Measurements from ENCODE around the gene ASIC5. TPM values are rescaled to one million over a fixed set of nuclear protein-coding genes. Genes with fewer than 3 reads are reported as not detected.

Gene ASIC5
- polyA plus RNA-seq, 3 donors, result not detected

DNA sequence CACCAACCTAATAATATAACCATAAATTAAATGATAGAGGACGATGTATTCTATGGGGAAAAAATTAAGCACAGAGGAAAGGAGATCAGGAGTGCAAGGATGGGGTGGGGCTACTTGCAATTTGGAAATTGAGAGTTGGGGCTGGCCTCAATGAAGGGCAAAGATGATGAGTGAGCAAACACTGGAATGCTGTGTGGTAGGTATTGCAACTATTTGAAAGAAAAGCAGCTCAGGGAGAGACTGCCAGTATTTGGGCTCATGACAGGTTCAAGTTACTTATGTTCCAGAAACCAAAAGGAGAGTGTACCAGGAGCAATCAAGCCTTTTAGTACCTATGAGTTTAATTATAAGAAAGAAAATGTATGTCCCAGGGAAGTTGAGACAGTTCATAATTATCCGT is 47.4 kb downstream of the ASIC5 start:
- no peak overlapping the region for H3K4me3 ChIP-seq (replicated peaks in 1 of 3; ENCODE audit: low read depth in 2 of 3, low read length in 3 of 3)
- H3K4me1 ChIP-seq (ENCODE audit: control insufficient read depth in 1 of 2, insufficient read depth in 2 of 2, low read length in 2 of 2), result no peaks in the 10 kb centered on the region
- H3K27me3 Mint-ChIP-seq (ENCODE audit: low read depth in 3 of 3), result peaks cover 0 to 5% (median 3%) of the 10 kb centered on the region in 3 donors
- intact Hi-C loops (cut with micrococcal nuclease), result no loop called here
- no peak for DNase-seq
- WGBS (ENCODE audit: insufficient coverage), result no CpG with 5 or more reads among the region's 2 CpGs
- TF ChIP-seq, protein P1, sequence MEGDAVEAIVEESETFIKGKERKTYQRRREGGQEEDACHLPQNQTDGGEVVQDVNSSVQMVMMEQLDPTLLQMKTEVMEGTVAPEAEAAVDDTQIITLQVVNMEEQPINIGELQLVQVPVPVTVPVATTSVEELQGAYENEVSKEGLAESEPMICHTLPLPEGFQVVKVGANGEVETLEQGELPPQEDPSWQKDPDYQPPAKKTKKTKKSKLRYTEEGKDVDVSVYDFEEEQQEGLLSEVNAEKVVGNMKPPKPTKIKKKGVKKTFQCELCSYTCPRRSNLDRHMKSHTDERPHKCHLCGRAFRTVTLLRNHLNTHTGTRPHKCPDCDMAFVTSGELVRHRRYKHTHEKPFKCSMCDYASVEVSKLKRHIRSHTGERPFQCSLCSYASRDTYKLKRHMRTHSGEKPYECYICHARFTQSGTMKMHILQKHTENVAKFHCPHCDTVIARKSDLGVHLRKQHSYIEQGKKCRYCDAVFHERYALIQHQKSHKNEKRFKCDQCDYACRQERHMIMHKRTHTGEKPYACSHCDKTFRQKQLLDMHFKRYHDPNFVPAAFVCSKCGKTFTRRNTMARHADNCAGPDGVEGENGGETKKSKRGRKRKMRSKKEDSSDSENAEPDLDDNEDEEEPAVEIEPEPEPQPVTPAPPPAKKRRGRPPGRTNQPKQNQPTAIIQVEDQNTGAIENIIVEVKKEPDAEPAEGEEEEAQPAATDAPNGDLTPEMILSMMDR (IDR thresholded peaks at IDR 0.05), result no peak
- no peaks in the 10 kb centered on the region for H4K20me1 ChIP-seq (ENCODE audit: insufficient read depth, low read length)
- no peaks in the 10 kb centered on the region for H3K79me2 ChIP-seq (ENCODE audit: insufficient read depth, low read length)
- no peak overlapping the region for H3K4me2 ChIP-seq (replicated peaks; ENCODE audit: extremely low read depth, low read length, poor library complexity, severe bottlenecking)
- no peaks in the 10 kb centered on the region for H3K36me3 Mint-ChIP-seq
- H3K4me3 Mint-ChIP-seq, result no peak overlapping the region
- no peaks in the 10 kb centered on the region for H3K9me3 ChIP-seq (replicated peaks in 1 of 2; ENCODE audit: control insufficient read depth in 1 of 2, insufficient read depth in 1 of 2, low read length in 2 of 2)
- H3K4me1 Mint-ChIP-seq, result no peaks in the 10 kb centered on the region
- no peak overlapping the region for H3K27ac Mint-ChIP-seq
- no peaks in the 10 kb centered on the region for H3K36me3 ChIP-seq (replicated peaks in 1 of 2; ENCODE audit: control insufficient read depth in 1 of 2, insufficient read depth in 2 of 2, low read length in 2 of 2)
- H3K27me3 ChIP-seq (ENCODE audit: control insufficient read depth in 2 of 2, insufficient read depth in 2 of 2, low read length in 2 of 2), result no peaks in the 10 kb centered on the region
- H3K27ac ChIP-seq (ENCODE audit: low read depth in 1 of 2, low read length in 2 of 2), result no peak overlapping the region
- peaks cover 0 to 2% (median 0%) of the 10 kb centered on the region in 7 donors for H3K9me3 Mint-ChIP-seq
- no peak overlapping the region for H3K9ac ChIP-seq (ENCODE audit: insufficient read depth, low read length, poor library complexity, severe bottlenecking)
- H2AFZ ChIP-seq (ENCODE audit: insufficient read depth, low read depth, low read length, poor library complexity, severe bottlenecking), result no peak overlapping the region

DNA sequence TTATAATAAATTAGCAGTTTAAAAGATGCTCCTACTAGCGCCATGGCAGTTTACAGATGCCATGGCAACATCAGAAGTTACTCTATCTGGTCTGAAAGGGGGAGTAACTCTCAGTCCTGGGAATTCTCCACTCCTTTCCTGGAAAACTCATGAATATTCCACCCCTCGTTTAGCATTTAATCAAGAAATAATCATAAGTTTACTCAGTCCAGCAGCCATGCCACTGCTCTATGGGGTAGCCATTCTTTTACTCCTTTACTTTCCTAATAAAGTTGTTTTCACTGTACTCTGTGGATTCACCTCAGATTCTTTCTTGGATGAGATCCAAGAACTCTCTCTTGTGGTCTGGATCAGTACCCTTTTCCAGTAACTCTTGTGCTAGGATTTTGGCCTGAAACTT is 55.0 kb downstream of the ASIC5 start:
- Histone ChIP-seq H3K27ac (ENCODE audit: low read depth in 1 of 2, low read length in 2 of 2) (no peak overlapping the region), H3K9ac (ENCODE audit: insufficient read depth, low read length, poor library complexity, severe bottlenecking) (no peak overlapping the region), H3K4me3 (replicated peaks in 1 of 3; ENCODE audit: low read depth in 2 of 3, low read length in 3 of 3) (no peak overlapping the region), H3K9me3 (replicated peaks in 1 of 2; ENCODE audit: control insufficient read depth in 1 of 2, insufficient read depth in 1 of 2, low read length in 2 of 2) (no peaks in the 10 kb centered on the region), H3K36me3 (replicated peaks in 1 of 2; ENCODE audit: control insufficient read depth in 1 of 2, insufficient read depth in 2 of 2, low read length in 2 of 2) (no peaks in the 10 kb centered on the region), H3K27me3 (ENCODE audit: control insufficient read depth in 2 of 2, insufficient read depth in 2 of 2, low read length in 2 of 2) (no peaks in the 10 kb centered on the region), H4K20me1 (ENCODE audit: insufficient read depth, low read length) (no peaks in the 10 kb centered on the region), H3K4me2 (replicated peaks; ENCODE audit: extremely low read depth, low read length, poor library complexity, severe bottlenecking) (no peak overlapping the region), H3K4me1 (ENCODE audit: control insufficient read depth in 1 of 2, insufficient read depth in 2 of 2, low read length in 2 of 2) (no peaks in the 10 kb centered on the region), H2AFZ (ENCODE audit: insufficient read depth, low read depth, low read length, poor library complexity, severe bottlenecking) (no peak overlapping the region), H3K79me2 (ENCODE audit: insufficient read depth, low read length) (no peaks in the 10 kb centered on the region)
- peaks cover 0 to 5% (median 4%) of the 10 kb centered on the region in 3 donors for H3K27me3 Mint-ChIP-seq (ENCODE audit: low read depth in 3 of 3)
- H3K4me3 Mint-ChIP-seq, result no peak overlapping the region
- 50% methylated on average over 1 of the region's 2 CpGs for WGBS (ENCODE audit: insufficient coverage)
- H3K9me3 Mint-ChIP-seq, result no peaks in the 10 kb centered on the region
- TF ChIP-seq, protein P1 (IDR thresholded peaks at IDR 0.05), result no peak
- H3K36me3 Mint-ChIP-seq, result no peaks in the 10 kb centered on the region
- intact Hi-C loops (cut with micrococcal nuclease), result no loop called here
- no peak for DNase-seq
- H3K4me1 Mint-ChIP-seq, result no peaks in the 10 kb centered on the region
- no peak overlapping the region for H3K27ac Mint-ChIP-seq
